Measurements from ENCODE around the gene OR10G3.

The OR10G3 gene

GRCh38 chr14:21529515-21529914, 50.4 kb downstream of the OR10G3 start:
- Histone ChIP-seq H4K20me1 (ENCODE audit: insufficient read depth, low read length) (no peaks in the 10 kb centered on the region), H3K79me2 (ENCODE audit: low read length) (no peaks in the 10 kb centered on the region), H3K27me3 (replicated peaks; ENCODE audit: insufficient read depth, low read length) (no peaks in the 10 kb centered on the region), H3K9me3 (replicated peaks; ENCODE audit: insufficient read depth, low read length) (no peaks in the 10 kb centered on the region), H2AFZ (ENCODE audit: low read length) (no peak overlapping the region), H3K4me1 (ENCODE audit: low read length) (no peaks in the 10 kb centered on the region), H3K27ac (ENCODE audit: low read length) (no peak overlapping the region), H3F3A (ENCODE audit: insufficient read depth, low read length) (no peaks in the 10 kb centered on the region), H3K9me2 (replicated peaks; ENCODE audit: insufficient read depth, low read length) (no peaks in the 10 kb centered on the region), H3K4me3 (ENCODE audit: low read length) (no peak overlapping the region), H3K4me2 (ENCODE audit: low read depth, low read length) (no peak overlapping the region), H3K9ac (ENCODE audit: low read length) (no peak overlapping the region), H3K36me3 (replicated peaks; ENCODE audit: insufficient read depth, low read length) (no peaks in the 10 kb centered on the region)
- no peak for TF ChIP-seq CTCF (IDR thresholded peaks at IDR 0.05; ENCODE audit: low read length)
- DNase-seq, result no peak

GRCh38 chr14:21528381-21529348, 51.2 kb downstream of the OR10G3 start:
- no peak overlapping the region for H3K27ac ChIP-seq (ENCODE audit: low read length)
- H3K9me2 ChIP-seq (replicated peaks; ENCODE audit: insufficient read depth, low read length), result no peaks in the 10 kb centered on the region
- TF ChIP-seq CTCF (IDR thresholded peaks at IDR 0.05; ENCODE audit: low read length) (no peak), EZH2phosphoT487 (IDR thresholded peaks at IDR 0.05; ENCODE audit: low read length) (no peak), EZH2 (optimal IDR thresholded peaks at IDR 0.05; ENCODE audit: low read depth, low read length) (no peak)
- H3K4me3 ChIP-seq (ENCODE audit: low read length), result no peak overlapping the region
- H3F3A ChIP-seq (ENCODE audit: insufficient read depth, low read length), result no peaks in the 10 kb centered on the region
- H4K20me1 ChIP-seq (ENCODE audit: insufficient read depth, low read length), result no peaks in the 10 kb centered on the region
- no peaks in the 10 kb centered on the region for H3K9me3 ChIP-seq (replicated peaks; ENCODE audit: insufficient read depth, low read length)
- no peaks in the 10 kb centered on the region for H3K4me1 ChIP-seq (ENCODE audit: low read length)
- H3K4me2 ChIP-seq (ENCODE audit: low read depth, low read length), result no peak overlapping the region
- H3K79me2 ChIP-seq (ENCODE audit: low read length), result no peaks in the 10 kb centered on the region
- no peaks in the 10 kb centered on the region for H3K27me3 ChIP-seq (replicated peaks; ENCODE audit: insufficient read depth, low read length)
- H3K36me3 ChIP-seq (replicated peaks; ENCODE audit: insufficient read depth, low read length), result no peaks in the 10 kb centered on the region
- H3K9ac ChIP-seq (ENCODE audit: low read length), result no peak overlapping the region
- DNase-seq, result no peak
- no peak overlapping the region for H2AFZ ChIP-seq (ENCODE audit: low read length)

- H3K36me3 ChIP-seq (replicated peaks; ENCODE audit: insufficient read depth, low read length), result no peaks in the 10 kb centered on the region
- H3K79me2 ChIP-seq (ENCODE audit: low read length), result no peaks in the 10 kb centered on the region
- H3K9me3 ChIP-seq (replicated peaks; ENCODE audit: insufficient read depth, low read length), result no peaks in the 10 kb centered on the region
- H3K27me3 ChIP-seq (replicated peaks; ENCODE audit: insufficient read depth, low read length), result no peaks in the 10 kb centered on the region
- no peak overlapping the region for H3K4me3 ChIP-seq (ENCODE audit: low read length)
- no peak overlapping the region for H3K4me2 ChIP-seq (ENCODE audit: low read depth, low read length)
- H2AFZ ChIP-seq (ENCODE audit: low read length), result no peak overlapping the region
- DNase-seq, result no peak
- H3K9me2 ChIP-seq (replicated peaks; ENCODE audit: insufficient read depth, low read length), result no peaks in the 10 kb centered on the region
- no peak overlapping the region for H3K9ac ChIP-seq (ENCODE audit: low read length)
- H3F3A ChIP-seq (ENCODE audit: insufficient read depth, low read length), result no peaks in the 10 kb centered on the region
- no peak overlapping the region for H3K27ac ChIP-seq (ENCODE audit: low read length)
- TF ChIP-seq CTCF (IDR thresholded peaks at IDR 0.05; ENCODE audit: low read length) (no peak), EZH2 (optimal IDR thresholded peaks at IDR 0.05; ENCODE audit: low read depth, low read length) (no peak), EZH2phosphoT487 (IDR thresholded peaks at IDR 0.05; ENCODE audit: low read length) (no peak)
- no peaks in the 10 kb centered on the region for H4K20me1 ChIP-seq (ENCODE audit: insufficient read depth, low read length)
- no peaks in the 10 kb centered on the region for H3K4me1 ChIP-seq (ENCODE audit: low read length)
These were observed 52.6 kb downstream of the OR10G3 start for GRCh38 chr14:21527318-21527679.

Data from MM.1S (cell line).